Liver (tissue), 9 donors: ENCODE measurements around the gene UBTF. TPM values are rescaled to one million over a fixed set of nuclear protein-coding genes. Genes with fewer than 3 reads are reported as not detected.

ENCODE experiments used
- DNase-seq: peaks from one replicate; pipeline ENCODE4 v3.0.0-alpha.2; 2017; ENCODE audit warnings: low spot score
- H3K27ac ChIP-seq, 2 donors: one replicate each; pipeline ENCODE4 v1.7.0; 2013; ENCODE audit warnings: inconsistent platforms in 2 of 2, low read length in 2 of 2, control low read depth in 1 of 2, low read depth in 1 of 2, mild to moderate bottlenecking in 1 of 2
- H3K27me3 ChIP-seq, 4 donors: one replicate each; pipeline versions ENCODE4 v1.6.1 to v1.7.0; 2013; ENCODE audit warnings: low read length in 3 of 4, inconsistent platforms in 1 of 4, mild to moderate bottlenecking in 1 of 4, moderate library complexity in 1 of 4; ENCODE audit not compliant: control insufficient read depth in 4 of 4, insufficient read depth in 4 of 4
- H3K36me3 ChIP-seq, 4 donors: one replicate each; pipeline versions ENCODE4 v1.6.1 to v1.7.0; 2013; ENCODE audit warnings: low read length in 3 of 4, mild to moderate bottlenecking in 3 of 4, low read depth in 1 of 4, moderate library complexity in 1 of 4; ENCODE audit not compliant: control insufficient read depth in 4 of 4, insufficient read depth in 3 of 4
- H3K4me1 ChIP-seq, 4 donors: one replicate each; pipeline versions ENCODE4 v1.6.1 to v1.7.0; 2013; ENCODE audit warnings: low read length in 3 of 4, mild to moderate bottlenecking in 3 of 4, moderate library complexity in 1 of 4; ENCODE audit not compliant: control insufficient read depth in 4 of 4, insufficient read depth in 4 of 4
- H3K4me3 ChIP-seq, 3 donors: one replicate each; pipeline versions ENCODE4 v1.6.1 to v1.7.0; 2013; ENCODE audit warnings: low read length in 3 of 3, control low read depth in 1 of 3, low read depth in 1 of 3, mild to moderate bottlenecking in 1 of 3
- H3K9ac ChIP-seq, 2 donors: one replicate each; pipeline ENCODE4 v1.7.0; 2013; ENCODE audit warnings: low read length in 2 of 2, mild to moderate bottlenecking in 2 of 2, moderate library complexity in 2 of 2, control low read depth in 1 of 2, low read depth in 1 of 2
- H3K9me3 ChIP-seq, 4 donors: one replicate each; pipeline versions ENCODE4 v1.6.1 to v1.7.0; 2013; ENCODE audit warnings: low read length in 3 of 4; ENCODE audit not compliant: control insufficient read depth in 4 of 4
- CTCF ChIP-seq: fragments of 150-350 bp; IDR thresholded peaks from 2 replicates; pipeline ENCODE4 v1.5.1; 2017; ENCODE audit warnings: improper control_type of control experiment, low read depth, low read length; ENCODE audit not compliant: missing input control
- EGR1 ChIP-seq, 2 donors: IDR thresholded peaks; 2 replicates each; pipeline ENCODE4 v1.6.1; 2016 to 2018; ENCODE audit warnings: antibody characterized with exemption in 2 of 2, low read depth in 2 of 2
- FOXA1 ChIP-seq: IDR thresholded peaks from 2 replicates; pipeline ENCODE4 v1.6.1; 2016; ENCODE audit warnings: antibody characterized with exemption
- FOXA2 ChIP-seq: IDR thresholded peaks from 2 replicates; pipeline ENCODE4 v1.6.1; 2016; ENCODE audit warnings: antibody characterized with exemption
- GABPA ChIP-seq, 2 donors: IDR thresholded peaks in 1 of 2; conservative IDR thresholded peaks in 1 of 2; 2 replicates each; pipeline ENCODE4 v1.6.1; 2016; ENCODE audit warnings: antibody characterized with exemption in 2 of 2, mild to moderate bottlenecking in 1 of 2, moderate library complexity in 1 of 2
- HNF4A ChIP-seq, 2 donors: conservative IDR thresholded peaks; 2 replicates each; pipeline ENCODE4 v1.6.1; 2016; ENCODE audit warnings: antibody characterized with exemption in 2 of 2, mild to moderate bottlenecking in 2 of 2
- HNF4G ChIP-seq: IDR thresholded peaks from 2 replicates; pipeline ENCODE4 v1.6.1; 2016; ENCODE audit warnings: antibody characterized with exemption
- JUND ChIP-seq, 2 donors: IDR thresholded peaks; 2 replicates each; pipeline ENCODE4 v1.6.1; 2016; ENCODE audit warnings: antibody characterized with exemption in 2 of 2
- NR2F2 ChIP-seq: IDR thresholded peaks from 2 replicates; pipeline ENCODE4 v1.6.1; 2016; ENCODE audit warnings: antibody characterized with exemption
- RAD21 ChIP-seq, 2 donors: IDR thresholded peaks; 2 replicates each; pipeline ENCODE4 v1.6.1; 2016; ENCODE audit warnings: antibody characterized with exemption in 2 of 2, mild to moderate bottlenecking in 2 of 2
- REST ChIP-seq: IDR thresholded peaks from 2 replicates; pipeline ENCODE4 v1.6.1; 2016; ENCODE audit warnings: antibody characterized with exemption, mild to moderate bottlenecking
- RXRA ChIP-seq, 2 donors: IDR thresholded peaks; 2 replicates each; pipeline ENCODE4 v1.6.1; 2017 to 2018; ENCODE audit warnings: antibody characterized with exemption in 2 of 2, mild to moderate bottlenecking in 1 of 2
- SP1 ChIP-seq: IDR thresholded peaks from 2 replicates; pipeline ENCODE4 v1.6.1; 2018; ENCODE audit warnings: antibody characterized with exemption, mild to moderate bottlenecking
- TAF1 ChIP-seq: conservative IDR thresholded peaks from 2 replicates; pipeline ENCODE4 v1.6.1; 2016; ENCODE audit warnings: antibody characterized with exemption, mild to moderate bottlenecking
- YY1 ChIP-seq: IDR thresholded peaks from 2 replicates; pipeline ENCODE4 v1.6.1; 2016; ENCODE audit warnings: antibody characterized with exemption, mild to moderate bottlenecking
- ZBTB33 ChIP-seq: IDR thresholded peaks from 2 replicates; pipeline ENCODE4 v1.6.1; 2016; ENCODE audit warnings: antibody characterized with exemption
- WGBS: extraction: QIAGEN DNeasy Blood & Tissue Kit; methylation state at CpG from one replicate; pipeline ENCODE4 v1.1.7; 2013; 5-methylcytosine and 5-hydroxymethylcytosine counted together
- polyA plus RNA-seq, 2 donors: library from polyadenylated mRNA; stranded (reverse) in 1 of 2; unstranded in 1 of 2; fragments of 200-250 nt in 1 of 2; fragments of >200 nt in 1 of 2; fragmentation: Nextera tagmentation in 1 of 2; extraction: Ambion mirVana in 1 of 2; gene quantifications; one replicate each; pipeline versions ENCODE4 v1.2.1 to v1.2.3, GENCODE V29; 2013 to 2015
- total RNA-seq, 2 donors: library from RNA; depleted of rRNA; stranded (reverse); fragments of >200 nt; gene quantifications; one replicate each; pipeline ENCODE4 v1.2.3, GENCODE V29; 2014
- TF ChIP-seq, protein P1 (sequence below): IDR thresholded peaks from 2 replicates; pipeline ENCODE4 v1.6.1; 2016; ENCODE audit warnings: antibody characterized with exemption
- TF ChIP-seq, protein P2 (sequence below): IDR thresholded peaks from 2 replicates; pipeline ENCODE4 v1.6.1; 2016; ENCODE audit warnings: antibody characterized with exemption
- donor health status: healthy.
- donor health status: healthy.
- donor health status: healthy.
- donor health status: healthy.
- donor health status: healthy.

UBTF gene
- total and polyA plus RNA-seq, 4 donors = 12.5 to 39.6 (median 23.9) TPM

GRCh38 chr17:44218344-44219107 is 949 bp downstream of the UBTF start:
- no peaks in the 10 kb centered on the region for H3K9me3 ChIP-seq
- peak; percentile 89 for DNase-seq
- peaks cover 11 to 29% (median 27%) of the 10 kb centered on the region in 4 donors for H3K36me3 ChIP-seq
- H3K4me1 ChIP-seq = peaks cover 15 to 39% (median 33%) of the 10 kb centered on the region in 4 donors
- peak overlapping the region in 2 of 3 donors; percentile 59 to 93 for H3K4me3 ChIP-seq
- no peaks in the 10 kb centered on the region for H3K27me3 ChIP-seq
- peak overlapping the region; percentile 93 to 94 for H3K27ac ChIP-seq
- TF ChIP-seq FOXA2 (no peak), SP1 (peak; percentile 31), REST (peak; percentile 32), RXRA (IDR thresholded peaks at IDR 0.05) (peak in 1 of 2 donors; percentile 21), GABPA (IDR thresholded peaks at IDR 0.05 in 1 of 2, conservative IDR thresholded peaks at IDR 0.05 in 1 of 2) (peak in 1 of 2 donors; percentile 65), CTCF (peak; percentile 59), HNF4G (no peak), EGR1 (IDR thresholded peaks at IDR 0.05; ENCODE audit: low read depth in 2 of 2) (no peak), TAF1 (no peak), RAD21 (IDR thresholded peaks at IDR 0.05) (peak; percentile 46 to 54), ZBTB33 (no peak), JUND (IDR thresholded peaks at IDR 0.05) (no peak), FOXA1 (no peak), NR2F2 (no peak), YY1 (no peak), HNF4A (conservative IDR thresholded peaks at IDR 0.05) (no peak)
- TF ChIP-seq, protein P1, sequence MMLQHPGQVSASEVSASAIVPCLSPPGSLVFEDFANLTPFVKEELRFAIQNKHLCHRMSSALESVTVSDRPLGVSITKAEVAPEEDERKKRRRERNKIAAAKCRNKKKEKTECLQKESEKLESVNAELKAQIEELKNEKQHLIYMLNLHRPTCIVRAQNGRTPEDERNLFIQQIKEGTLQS = no peak
- TF ChIP-seq, protein P2, sequence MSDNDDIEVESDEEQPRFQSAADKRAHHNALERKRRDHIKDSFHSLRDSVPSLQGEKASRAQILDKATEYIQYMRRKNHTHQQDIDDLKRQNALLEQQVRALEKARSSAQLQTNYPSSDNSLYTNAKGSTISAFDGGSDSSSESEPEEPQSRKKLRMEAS = no peak
- WGBS = under 1% methylated on average over 88 of the region's 89 CpGs
- H3K9ac ChIP-seq = peak overlapping the region; percentile 20 to 66
